Endothelial cell of umbilical vein (primary cell): ENCODE results near the gene HNRNPM. TPM values are rescaled to one million over a fixed set of nuclear protein-coding genes. Genes with fewer than 3 reads are reported as not detected.

ENCODE experiments used
- BruUV-seq: library from RNA; stranded (reverse); fragments of 400-500 nt; replicated peaks from 2 replicates; lab custom pipeline; 2021; lab: Mats Ljungman, UMichigan
- CTCF ChIA-PET: fragments of 300-600, 350-600 bp; sonication (Branson Sonifier 250); formaldehyde crosslinking; loops from one replicate; lab custom pipeline; 2021; ENCODE audit warnings: antibody characterized with exemption, inconsistent platforms; lab: Charles Lee
- POLR2A ChIA-PET: fragments of 300-600, 350-600 bp; sonication (Branson Sonifier 250); formaldehyde crosslinking; loops from one replicate; lab custom pipeline; 2021; ENCODE audit warnings: antibody characterized with exemption, inconsistent platforms; lab: Charles Lee
- DNase-seq: peaks from one replicate; pipeline ENCODE4 v3.0.0-alpha.2; 2011; ENCODE audit warnings: low read depth, low spot score
- FAIRE-seq: peaks from 2 replicates; lab custom pipeline; 2011; peaks lifted over from hg19 to GRCh38; lab: Jason Lieb, UNC
- H2AFZ ChIP-seq: 2 replicates; pipeline ENCODE4 v1.6.0; 2012; ENCODE audit warnings: low read depth, low read length, control low read depth, inconsistent platforms
- H3K27ac ChIP-seq: 2 replicates; pipeline ENCODE4 v1.5.1; 2011; ENCODE audit warnings: low read depth, mild to moderate bottlenecking, control low read depth, low read length, moderate library complexity; ENCODE audit not compliant: insufficient read depth
- H3K27me3 ChIP-seq, 2 experiments: 2 replicates each; pipeline versions ENCODE4 v1.6.0 to v1.6.1; 2011; ENCODE audit warnings: low read length in 2 of 2, mixed read lengths in 1 of 2; ENCODE audit not compliant: control insufficient read depth in 2 of 2, insufficient read depth in 2 of 2
- H3K36me3 ChIP-seq, 2 experiments: 2 replicates in 1 of 2; 3 replicates in 1 of 2; pipeline ENCODE4 v1.5.1; 2011; ENCODE audit warnings: low read length in 2 of 2, mild to moderate bottlenecking in 1 of 2, moderate library complexity in 1 of 2; ENCODE audit not compliant: control insufficient read depth in 2 of 2, insufficient read depth in 2 of 2; ENCODE audit errors: extremely low read depth in 1 of 2
- H3K4me1 ChIP-seq: 3 replicates; pipeline ENCODE4 v1.5.1; 2011; ENCODE audit warnings: mild to moderate bottlenecking, low read length; ENCODE audit not compliant: control insufficient read depth, insufficient read depth; ENCODE audit errors: extremely low read depth
- H3K4me2 ChIP-seq: 2 replicates; pipeline ENCODE4 v1.6.1; 2011; ENCODE audit warnings: low read length, control low read depth, mixed read lengths; ENCODE audit not compliant: insufficient read depth
- H3K4me3 ChIP-seq, 3 experiments: fragments of 200-600 bp in 1 of 3; sonication (generic), shearing (Covaris generic) in 1 of 3; replicated peaks in 1 of 3; 2 replicates each; pipeline ENCODE4 v1.5.1; 2011 to 2016; ENCODE audit warnings: control low read depth in 3 of 3, low read length in 3 of 3, mild to moderate bottlenecking in 2 of 3, inconsistent platforms in 1 of 3, low read depth in 1 of 3, moderate library complexity in 1 of 3; ENCODE audit not compliant: insufficient read depth in 1 of 3
- H3K79me2 ChIP-seq: 2 replicates; pipeline ENCODE4 v1.6.0; 2012; ENCODE audit warnings: low read length, inconsistent platforms; ENCODE audit not compliant: control insufficient read depth, insufficient read depth
- H3K9ac ChIP-seq: replicated peaks from 2 replicates; pipeline ENCODE3; 2011; ENCODE audit warnings: low read length, control low read depth; ENCODE audit not compliant: insufficient read depth; ENCODE audit errors: extremely low read depth
- H3K9me1 ChIP-seq: replicated peaks from 3 replicates; pipeline ENCODE4 v1.6.0; 2011; ENCODE audit warnings: mild to moderate bottlenecking, low read length; ENCODE audit not compliant: control insufficient read depth, insufficient read depth; ENCODE audit errors: extremely low read depth
- H3K9me3 ChIP-seq: replicated peaks from 2 replicates; pipeline ENCODE4 v1.5.1; 2012; ENCODE audit warnings: low read length, inconsistent platforms; ENCODE audit not compliant: control insufficient read depth, insufficient read depth
- H4K20me1 ChIP-seq: replicated peaks from 2 replicates; pipeline ENCODE3; 2011; ENCODE audit warnings: mild to moderate bottlenecking, low read length; ENCODE audit not compliant: control insufficient read depth, insufficient read depth; ENCODE audit errors: extremely low read depth
- CTCF ChIP-seq, 2 donors: IDR thresholded peaks; 1 replicate in 1 of 2; 2 replicates in 1 of 2; pipeline ENCODE4 v1.5.1; 2011; ENCODE audit warnings: low read length in 2 of 2, mild to moderate bottlenecking in 2 of 2, moderate library complexity in 2 of 2, control low read depth in 1 of 2, inconsistent platforms in 1 of 2, low read depth in 1 of 2; ENCODE audit not compliant: insufficient read depth in 1 of 2; ENCODE audit errors: extremely low read depth in 1 of 2
- EZH2 ChIP-seq: IDR thresholded peaks from 2 replicates; pipeline ENCODE4 v1.6.1; 2012; ENCODE audit warnings: borderline replicate concordance, low read depth, mild to moderate bottlenecking, moderate library complexity, low read length, inconsistent platforms; ENCODE audit not compliant: severe bottlenecking
- FOS ChIP-seq: IDR thresholded peaks from 2 replicates; pipeline ENCODE4 v1.6.1; 2011; ENCODE audit warnings: mild to moderate bottlenecking, low read length, moderate library complexity, borderline replicate concordance; ENCODE audit not compliant: insufficient read depth
- GATA2 ChIP-seq: IDR thresholded peaks from 2 replicates; pipeline ENCODE4 v1.7.0; 2011; ENCODE audit warnings: low read depth, mild to moderate bottlenecking, moderate library complexity, mixed read lengths, low read length; ENCODE audit not compliant: insufficient read length, insufficient read depth
- JUN ChIP-seq: IDR thresholded peaks from 2 replicates; pipeline ENCODE4 v1.6.1; 2011; ENCODE audit warnings: borderline replicate concordance, low read depth; ENCODE audit not compliant: insufficient read length, insufficient read depth
- MYC ChIP-seq: IDR thresholded peaks from one replicate; pipeline ENCODE4 v1.6.1; 2011; ENCODE audit warnings: mild to moderate bottlenecking, low read depth, low read length
- POLR2A ChIP-seq: IDR thresholded peaks from 2 replicates; pipeline ENCODE4 v1.6.1; 2012; ENCODE audit warnings: low read depth, mild to moderate bottlenecking, control low read depth, low read length
- POLR2AphosphoS5 ChIP-seq: IDR thresholded peaks from 2 replicates; pipeline ENCODE4 v1.6.1; 2012; ENCODE audit warnings: low read depth, mild to moderate bottlenecking, control low read depth, low read length, moderate library complexity; ENCODE audit not compliant: insufficient read depth
- dilution Hi-C: fragments of 300-500 bp; cut with MboI; formaldehyde crosslinking; loops from one replicate; pipeline ENCODE4 v1.15.0; 2019; ENCODE audit warnings: low sequenced_read_pairs; ENCODE audit not compliant: extremely low pct_ligation_motif_present
- intact Hi-C: fragments of 100-400 bp; cut with micrococcal nuclease; formaldehyde crosslinking; loops from one replicate; pipeline ENCODE4 v1.10.0; 2022
- polyA plus RNA-seq, 4 experiments: library from polyadenylated mRNA; depleted of rRNA in 3 of 4; stranded (reverse) in 3 of 4; unstranded in 1 of 4; fragments of >200 nt; gene quantifications; 2 replicates each; pipeline versions ENCODE4 v1.2.1 to v1.2.3, GENCODE V29; 2011 to 2012; ENCODE audit warnings: missing spikeins in 1 of 4
- total RNA-seq: library from RNA; stranded (reverse); gene quantifications from 2 replicates; pipeline ENCODE4 v1.2.3, GENCODE V29; 2021
- TF ChIP-seq, protein P1 (sequence below): IDR thresholded peaks from 2 replicates; pipeline ENCODE4 v1.6.1; 2011; ENCODE audit not compliant: insufficient read depth, insufficient read length

Gene HNRNPM
- total and polyA plus RNA-seq, 2 donors (not counting 3 experiments of a cell fraction or from before 2014, with no cell fraction given) = 244 to 301 TPM

DNA sequence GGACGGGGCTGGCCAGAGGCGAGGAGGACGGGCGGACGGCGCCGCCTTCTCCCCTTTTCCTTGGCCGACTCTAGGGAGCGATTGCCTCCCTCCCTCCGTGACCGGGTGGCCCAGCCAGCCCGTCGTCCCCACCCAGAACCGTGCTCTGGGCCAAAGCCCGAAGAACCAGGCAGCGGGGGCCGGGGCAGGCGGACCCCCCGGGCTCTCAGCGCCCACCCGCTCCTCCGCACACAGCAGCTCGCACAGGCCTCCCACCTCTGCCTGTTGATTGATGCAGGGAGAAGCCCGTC lies 41.0 kb upstream of the HNRNPM start:
- intact Hi-C loops = no loop called here
- Histone ChIP-seq H3K9me1 (no peaks in the 10 kb centered on the region), H3K4me2 (no peak overlapping the region)

More for the DNA sequence above, 41.0 kb upstream of the HNRNPM start:
- TF ChIP-seq EZH2 = no peak
- no peak for TF ChIP-seq FOS
- no peak for TF ChIP-seq JUN
- no peak for TF ChIP-seq POLR2AphosphoS5
- TF ChIP-seq, protein P1, sequence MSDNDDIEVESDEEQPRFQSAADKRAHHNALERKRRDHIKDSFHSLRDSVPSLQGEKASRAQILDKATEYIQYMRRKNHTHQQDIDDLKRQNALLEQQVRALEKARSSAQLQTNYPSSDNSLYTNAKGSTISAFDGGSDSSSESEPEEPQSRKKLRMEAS = no peak
- no peak for TF ChIP-seq GATA2
- no peak for TF ChIP-seq CTCF (IDR thresholded peaks at IDR 0.05; ENCODE audit: extremely low read depth in 1 of 2, insufficient read depth in 1 of 2, low read depth in 1 of 2, low read length in 2 of 2)
- TF ChIP-seq POLR2A = no peak
- TF ChIP-seq MYC = no peak
- ChIA-PET POLR2A (no interaction called here), CTCF (interaction anchor here (1.0 to 2.0 kb wide), 2 partner anchors 9 to 66 kb away, joined by 3 to 9 read pairs; partner anchors contain the start of gene MARCHF2)
- DNase-seq (no peak), FAIRE-seq (no peak)
- Histone ChIP-seq H2AFZ (no peak overlapping the region), H3K27me3 (no peaks in the 10 kb centered on the region), H3K9ac (no peak overlapping the region), H3K36me3 (peaks cover 0 to 31% of the 10 kb centered on the region in 2 experiments), H3K27ac (no peak overlapping the region), H4K20me1 (no peaks in the 10 kb centered on the region), H3K4me1 (no peaks in the 10 kb centered on the region), H3K9me3 (no peaks in the 10 kb centered on the region), H3K79me2 (no peaks in the 10 kb centered on the region), H3K4me3 (no peak overlapping the region)
- dilution Hi-C loops = no loop called here
- BruUV-seq = TSS peak; percentile 53
